IMR-90 (cell line): ENCODE measurements around the gene BNIP2. TPM values are rescaled to one million over a fixed set of nuclear protein-coding genes. Genes with fewer than 3 reads are reported as not detected.

ENCODE experiments used
- ATAC-seq: fragments of 200-7000 bp; cut with Tn5 transposase; 2 replicates; pipeline ENCODE4 v1.9.1; 2020; ENCODE audit warnings: low read depth, mild to moderate bottlenecking, moderate library complexity
- BruUV-seq: library from RNA; stranded (reverse); fragments of 400-500 nt; replicated peaks from 2 replicates; lab custom pipeline; 2021; lab: Mats Ljungman, UMichigan
- CTCF ChIA-PET: fragments of 300-600 bp; formaldehyde crosslinking; extraction: SDS; loops from one replicate; lab custom pipeline; 2021; ENCODE audit warnings: antibody characterized with exemption; lab: Yijun Ruan, JAX
- POLR2A ChIA-PET: fragments of 300-600 bp; sonication (Branson Sonifier 250); formaldehyde crosslinking; loops from one replicate; lab custom pipeline; 2022; ENCODE audit warnings: antibody characterized with exemption; ENCODE audit not compliant: unreplicated experiment; lab: Charles Lee
- DNase-seq: peaks from one replicate; pipeline ENCODE4 v3.0.0; 2013
- H2AFZ ChIP-seq: replicated peaks from 2 replicates; pipeline ENCODE3; 2013; ENCODE audit warnings: low read length, mild to moderate bottlenecking; ENCODE audit not compliant: poor library complexity
- H2AK5ac ChIP-seq: 2 replicates; pipeline ENCODE4 v1.6.1; 2013; ENCODE audit warnings: low read depth, low read length, inconsistent platforms
- H2AK9ac ChIP-seq: replicated peaks from 2 replicates; pipeline ENCODE3; 2013; ENCODE audit warnings: mild to moderate bottlenecking, low read depth, low read length, moderate library complexity; ENCODE audit not compliant: poor library complexity
- H2BK120ac ChIP-seq: 2 replicates; pipeline ENCODE4 v1.6.1; 2013; ENCODE audit warnings: low read depth, low read length, inconsistent platforms
- H2BK15ac ChIP-seq: 3 replicates; pipeline ENCODE4 v1.6.1; 2013; ENCODE audit warnings: low read depth, low read length, inconsistent platforms
- H2BK20ac ChIP-seq: 2 replicates; pipeline ENCODE4 v1.6.1; 2013; ENCODE audit warnings: low read depth, mild to moderate bottlenecking, inconsistent platforms, low read length, moderate library complexity
- H2BK5ac ChIP-seq: 2 replicates; pipeline ENCODE4 v1.6.1; 2013; ENCODE audit warnings: mild to moderate bottlenecking, low read depth, low read length, inconsistent platforms; ENCODE audit not compliant: poor library complexity, severe bottlenecking
- H3K14ac ChIP-seq: replicated peaks from 2 replicates; pipeline ENCODE4 v1.6.1; 2013; ENCODE audit warnings: low read depth, low read length, inconsistent platforms
- H3K18ac ChIP-seq: 2 replicates; pipeline ENCODE4 v1.6.1; 2013; ENCODE audit warnings: low read depth, low read length, control low read depth
- H3K23ac ChIP-seq: 2 replicates; pipeline ENCODE4 v1.6.1; 2013; ENCODE audit warnings: low read depth, low read length, inconsistent platforms
- H3K27ac ChIP-seq: 2 replicates; pipeline ENCODE4 v1.5.1; 2013; ENCODE audit warnings: mild to moderate bottlenecking, control low read depth, low read length; ENCODE audit not compliant: insufficient read depth
- H3K27me3 ChIP-seq: 2 replicates; pipeline ENCODE4 v1.6.1; 2013; ENCODE audit warnings: low read length; ENCODE audit not compliant: control insufficient read depth, insufficient read depth
- H3K36me3 ChIP-seq: 2 replicates; pipeline ENCODE4 v1.6.1; 2013; ENCODE audit warnings: low read length, mixed read lengths; ENCODE audit not compliant: control insufficient read depth, insufficient read depth
- H3K4ac ChIP-seq: 2 replicates; pipeline ENCODE4 v1.6.1; 2013; ENCODE audit warnings: low read depth, low read length, inconsistent platforms
- H3K4me1 ChIP-seq: 2 replicates; pipeline ENCODE4 v1.6.1; 2013; ENCODE audit warnings: low read length, mixed read lengths; ENCODE audit not compliant: control insufficient read depth, insufficient read depth
- H3K4me2 ChIP-seq: 2 replicates; pipeline ENCODE4 v1.6.1; 2013; ENCODE audit warnings: low read depth, mild to moderate bottlenecking, control low read depth, low read length, moderate library complexity
- H3K4me3 ChIP-seq: 2 replicates; pipeline ENCODE4 v1.5.1; 2013; ENCODE audit warnings: low read depth, mild to moderate bottlenecking, control low read depth, low read length, moderate library complexity; ENCODE audit not compliant: insufficient read depth
- H3K56ac ChIP-seq: 2 replicates; pipeline ENCODE4 v1.6.1; 2013; ENCODE audit warnings: low read length, inconsistent platforms; ENCODE audit not compliant: insufficient read depth; ENCODE audit errors: extremely low read depth
- H3K79me1 ChIP-seq, 2 experiments: 2 replicates each; pipeline ENCODE4 v1.6.1; 2013; ENCODE audit warnings: low read length in 2 of 2, inconsistent platforms in 1 of 2, low read depth in 1 of 2
- H3K9ac ChIP-seq: 2 replicates; pipeline ENCODE4 v1.6.1; 2013; ENCODE audit warnings: low read depth, low read length, control low read depth
- H3K9me1 ChIP-seq: 2 replicates; pipeline ENCODE4 v1.6.1; 2013; ENCODE audit warnings: low read length, inconsistent platforms; ENCODE audit not compliant: insufficient read depth
- H3K9me3 ChIP-seq: 2 replicates; pipeline ENCODE4 v1.6.1; 2013; ENCODE audit warnings: low read length; ENCODE audit not compliant: control insufficient read depth, insufficient read depth
- H4K20me1 ChIP-seq: 2 replicates; pipeline ENCODE4 v1.6.1; 2013; ENCODE audit warnings: low read length, inconsistent platforms; ENCODE audit not compliant: insufficient read depth
- H4K5ac ChIP-seq: 2 replicates; pipeline ENCODE4 v1.6.1; 2013; ENCODE audit warnings: mild to moderate bottlenecking, low read depth, low read length, control low read depth
- H4K8ac ChIP-seq, 2 experiments: 2 replicates each; pipeline ENCODE4 v1.6.1; 2013; ENCODE audit warnings: low read depth in 2 of 2, low read length in 2 of 2, control low read depth in 1 of 2, inconsistent platforms in 1 of 2
- H4K91ac ChIP-seq: 2 replicates; pipeline ENCODE4 v1.6.1; 2013; ENCODE audit warnings: low read depth, low read length, inconsistent platforms; ENCODE audit not compliant: insufficient read depth
- BHLHE40 ChIP-seq: fragments of 150-350 bp; IDR thresholded peaks from 2 replicates; pipeline ENCODE4 v1.6.1; 2016; ENCODE audit warnings: mild to moderate bottlenecking, low read depth, low read length
- CEBPB ChIP-seq: IDR thresholded peaks from 2 replicates; pipeline ENCODE4 v1.6.1; 2012; ENCODE audit warnings: low read depth, low read length, improper control_type of control experiment
- CHD1 ChIP-seq: IDR thresholded peaks from 2 replicates; pipeline ENCODE4 v1.6.1; 2012; ENCODE audit warnings: low read depth, low read length, improper control_type of control experiment
- CTCF ChIP-seq: conservative IDR thresholded peaks from 2 replicates; pipeline ENCODE4 v1.5.1; 2012; ENCODE audit warnings: mild to moderate bottlenecking, low read depth, low read length, improper control_type of control experiment
- FOS ChIP-seq: fragments of 150-350 bp; IDR thresholded peaks from 2 replicates; pipeline ENCODE4 v1.6.1; 2016; ENCODE audit warnings: low read depth, low read length
- MAFK ChIP-seq: IDR thresholded peaks from 2 replicates; pipeline ENCODE4 v1.6.1; 2012; ENCODE audit warnings: low read depth, low read length, improper control_type of control experiment
- MXI1 ChIP-seq: IDR thresholded peaks from 2 replicates; pipeline ENCODE4 v1.6.1; 2012; ENCODE audit warnings: low read depth, mild to moderate bottlenecking, low read length, moderate library complexity, borderline replicate concordance
- NFE2L2 ChIP-seq: fragments of 150-350 bp; IDR thresholded peaks from 2 replicates; pipeline ENCODE4 v1.6.1; 2016; ENCODE audit warnings: low read depth, mild to moderate bottlenecking, low read length
- POLR2A ChIP-seq: IDR thresholded peaks from 2 replicates; pipeline ENCODE4 v1.6.1; 2012; ENCODE audit warnings: mild to moderate bottlenecking, low read depth, low read length
- RAD21 ChIP-seq: IDR thresholded peaks from 2 replicates; pipeline ENCODE4 v1.6.1; 2012; ENCODE audit warnings: low read length, improper control_type of control experiment
- RCOR1 ChIP-seq: IDR thresholded peaks from 2 replicates; pipeline ENCODE4 v1.6.1; 2012; ENCODE audit warnings: mild to moderate bottlenecking, low read length, improper control_type of control experiment; ENCODE audit not compliant: insufficient replicate concordance
- RFX5 ChIP-seq: IDR thresholded peaks from 2 replicates; pipeline ENCODE4 v1.8.0; 2012; ENCODE audit warnings: low read depth, mild to moderate bottlenecking, low read length, moderate library complexity
- SMC3 ChIP-seq: fragments of 150-350 bp; IDR thresholded peaks from 2 replicates; pipeline ENCODE4 v1.6.1; 2016; ENCODE audit warnings: low read depth, mild to moderate bottlenecking, antibody characterized with exemption, low read length, moderate library complexity
- USF2 ChIP-seq: fragments of 150-350 bp; IDR thresholded peaks from 2 replicates; pipeline ENCODE4 v1.6.1; 2017; ENCODE audit warnings: mild to moderate bottlenecking, antibody characterized with exemption, low read length, low read depth
- WGBS, 2 experiments: methylation state at CpG; one replicate each; pipeline versions ENCODE4 v1.1.5 to v1.1.7; 2013; ENCODE audit warnings: missing lambda C conversion rate in 2 of 2; ENCODE audit not compliant: insufficient read length in 1 of 2; ENCODE audit errors: extremely low coverage in 2 of 2; 5-methylcytosine and 5-hydroxymethylcytosine counted together
- dilution Hi-C: fragments of 300-500 bp; cut with HindIII; formaldehyde crosslinking; loops from one replicate; pipeline ENCODE4 v1.14.3; 2018; ENCODE audit warnings: low sequenced_read_pairs; ENCODE audit not compliant: unreplicated experiment
- in situ Hi-C: fragments of 300-500 bp; cut with MboI; formaldehyde crosslinking; loops from 3 replicates; pipeline ENCODE4 v1.14.3; 2019; ENCODE audit warnings: low sequenced_read_pairs, inconsistent platforms, mixed read lengths
- intact Hi-C: fragments of 100-400 bp; cut with micrococcal nuclease; formaldehyde crosslinking; loops from 2 replicates; pipeline ENCODE4 v1.10.0; 2022
- polyA plus RNA-seq, 3 experiments: library from polyadenylated mRNA; depleted of rRNA; stranded (reverse); fragments of >200 nt; gene quantifications; 2 replicates each; pipeline ENCODE4 v1.2.3, GENCODE V29; 2012; ENCODE audit warnings: low replicate concordance in 1 of 3
- total RNA-seq: library from RNA; depleted of rRNA; stranded (reverse); fragments of >200 nt; gene quantifications from 2 replicates; pipeline ENCODE4 v1.2.3, GENCODE V29; 2012
- TF ChIP-seq, protein P1 (sequence below): fragments of 150-350 bp; IDR thresholded peaks from 2 replicates; pipeline ENCODE4 v1.6.1; 2016; ENCODE audit warnings: low read depth, mild to moderate bottlenecking, low read length, moderate library complexity, borderline replicate concordance

The BNIP2 gene
- total and polyA plus RNA-seq, 2 of the 4 experiments (the other 2 are of a cell fraction), result 36.9 to 47.3 TPM

GRCh38 chr15:59674361-59674877, 14.7 kb downstream of the BNIP2 start:
- Histone ChIP-seq H4K91ac (no peak overlapping the region), H4K8ac (no peak overlapping the region), H2BK5ac (no peak overlapping the region), H3K9me1 (no peaks in the 10 kb centered on the region), H3K4me3 (no peak overlapping the region), H3K23ac (no peak overlapping the region), H2AK5ac (no peak overlapping the region), H4K20me1 (no peaks in the 10 kb centered on the region; the same call in 1 of the 2 replicates), H3K27ac (no peak overlapping the region), H3K4me1 (peaks cover 3% of the 10 kb centered on the region; the same call in 1 of the 2 replicates), H3K36me3 (peaks cover 42% of the 10 kb centered on the region), H2BK120ac (no peak overlapping the region), H3K79me1 (peaks cover 6 to 10% of the 10 kb centered on the region in 2 experiments; a peak in 3 of 4 replicates), H4K5ac (no peak overlapping the region), H2BK20ac (no peak overlapping the region), H3K27me3 (no peaks in the 10 kb centered on the region), H3K56ac (no peak overlapping the region), H3K9ac (no peak overlapping the region), H3K14ac (no peak overlapping the region), H2BK15ac (no peak overlapping the region), H3K9me3 (no peaks in the 10 kb centered on the region), H2AFZ (no peak overlapping the region), H3K4ac (no peak overlapping the region), H3K4me2 (no peak overlapping the region), H3K18ac (no peak overlapping the region), H2AK9ac (no peak overlapping the region)
- no peak for DNase-seq
- POLR2A ChIA-PET, result no interaction called here
- dilution Hi-C loops (no loop called here), in situ Hi-C loops (no loop called here), intact Hi-C loops (no loop called here)
- TF ChIP-seq POLR2A (no peak), NFE2L2 (no peak), FOS (no peak), BHLHE40 (no peak), RCOR1 (no peak), USF2 (no peak), SMC3 (no peak), RFX5 (no peak), CEBPB (no peak), RAD21 (no peak), MXI1 (no peak), MAFK (no peak), CHD1 (no peak), CTCF (no peak)
- TF ChIP-seq, protein P1, sequence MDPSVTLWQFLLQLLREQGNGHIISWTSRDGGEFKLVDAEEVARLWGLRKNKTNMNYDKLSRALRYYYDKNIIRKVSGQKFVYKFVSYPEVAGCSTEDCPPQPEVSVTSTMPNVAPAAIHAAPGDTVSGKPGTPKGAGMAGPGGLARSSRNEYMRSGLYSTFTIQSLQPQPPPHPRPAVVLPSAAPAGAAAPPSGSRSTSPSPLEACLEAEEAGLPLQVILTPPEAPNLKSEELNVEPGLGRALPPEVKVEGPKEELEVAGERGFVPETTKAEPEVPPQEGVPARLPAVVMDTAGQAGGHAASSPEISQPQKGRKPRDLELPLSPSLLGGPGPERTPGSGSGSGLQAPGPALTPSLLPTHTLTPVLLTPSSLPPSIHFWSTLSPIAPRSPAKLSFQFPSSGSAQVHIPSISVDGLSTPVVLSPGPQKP, result no peak
- no CpG with 5 or more reads among the region's 3 CpGs for WGBS, 2 experiments
- CTCF ChIA-PET, result no interaction called here
- BruUV-seq, result no TSS peak
- ATAC-seq, result no peak
